Fibroblast of skin of right quadriceps (primary cell): ENCODE results near the gene HIVEP3.

Experiments used
- DNase-seq: peaks from one replicate; pipeline ENCODE4 v3.0.0-alpha.2; 2013

HIVEP3 gene

GRCh38 chr1:41920658-41921057 is 1.9 kb upstream of the HIVEP3 start:
- peak; percentile 46 for DNase-seq

DNA sequence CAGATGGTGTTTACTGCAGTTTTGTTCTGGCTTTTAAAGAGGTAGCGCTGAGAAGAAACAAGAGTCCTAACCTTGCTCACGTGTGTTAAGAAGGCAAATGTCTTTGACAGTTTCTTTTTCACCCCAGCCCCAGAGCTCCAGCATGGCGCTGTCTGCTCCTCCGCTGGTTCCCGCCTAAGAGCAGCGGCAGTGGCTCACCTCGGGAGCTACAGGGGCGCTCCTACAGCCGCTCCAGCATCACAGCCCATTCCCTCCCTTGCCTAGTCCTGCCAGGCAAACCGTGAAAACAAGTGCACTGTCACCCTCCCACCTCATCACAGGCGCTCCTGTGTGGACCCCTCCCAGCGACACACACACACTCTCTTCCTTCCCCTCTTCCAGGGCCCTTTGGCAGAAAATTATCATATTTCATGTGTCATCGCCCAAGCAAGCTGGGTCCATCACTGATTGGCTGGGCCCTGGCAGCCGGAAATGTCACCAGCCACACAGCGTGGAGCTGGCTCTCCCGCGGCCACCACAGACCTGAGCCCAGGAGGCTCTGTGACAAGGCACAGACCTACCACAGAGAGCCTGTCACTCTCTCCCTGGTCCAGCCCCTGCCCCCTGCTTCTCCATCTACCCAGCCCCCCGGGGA is 1.2 kb upstream of the HIVEP3 start:
- DNase-seq: peak; percentile 38

- no peak for DNase-seq
Measured at GRCh38 chr1:41919131-41919530, 409 bp upstream of the HIVEP3 start.

GRCh38 chr1:41917835-41918449 is 780 bp downstream of the HIVEP3 start:
- peak; percentile 37 for DNase-seq

- no peak for DNase-seq
Measured at GRCh38 chr1:41917076-41917475, 1.6 kb downstream of the HIVEP3 start.

DNA sequence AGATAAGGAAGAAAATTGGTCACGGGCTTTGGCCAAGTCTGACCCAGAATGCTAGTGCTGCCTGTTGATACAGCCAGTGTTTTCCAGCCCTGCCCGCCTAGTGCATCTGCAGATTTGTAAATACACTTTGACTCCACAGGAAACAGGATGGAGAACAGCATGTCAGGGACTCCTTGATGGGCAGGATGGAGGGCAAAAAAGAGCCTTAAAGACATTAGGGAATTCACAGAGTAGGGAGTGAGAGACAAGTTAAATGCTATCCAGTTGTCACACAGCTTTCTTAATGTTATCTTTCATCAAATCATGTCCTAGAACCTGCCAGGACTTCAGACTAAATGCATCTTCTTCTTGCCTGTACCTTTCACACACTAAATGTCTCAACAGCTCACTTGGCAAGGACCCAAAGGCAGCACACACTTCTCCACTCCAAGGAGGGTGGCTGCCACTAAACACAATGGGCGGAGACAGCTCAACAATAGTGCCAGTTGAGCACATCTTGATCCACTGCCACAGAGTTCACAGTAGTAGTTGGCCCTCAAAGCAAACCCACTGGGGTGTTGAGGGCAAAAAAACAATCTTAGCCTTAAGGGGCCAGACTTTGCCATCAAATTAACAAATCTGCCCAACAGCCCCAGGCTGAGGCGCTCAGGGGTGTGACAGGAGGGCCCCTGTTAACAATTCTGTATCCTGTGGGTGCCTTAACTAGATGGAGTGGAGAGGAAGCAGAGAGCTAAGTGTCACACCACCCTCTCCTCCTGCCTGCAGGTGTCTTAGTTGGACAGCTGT is 2.7 kb downstream of the HIVEP3 start:
- no peak for DNase-seq

- no peak for DNase-seq
Measured at GRCh38 chr1:41914516-41914915, 4.2 kb downstream of the HIVEP3 start.

GRCh38 chr1:41913014-41913413 is 5.7 kb downstream of the HIVEP3 start:
- no peak for DNase-seq

- no peak for DNase-seq
Measured at GRCh38 chr1:41908288-41908895, 10.3 kb downstream of the HIVEP3 start.

DNA sequence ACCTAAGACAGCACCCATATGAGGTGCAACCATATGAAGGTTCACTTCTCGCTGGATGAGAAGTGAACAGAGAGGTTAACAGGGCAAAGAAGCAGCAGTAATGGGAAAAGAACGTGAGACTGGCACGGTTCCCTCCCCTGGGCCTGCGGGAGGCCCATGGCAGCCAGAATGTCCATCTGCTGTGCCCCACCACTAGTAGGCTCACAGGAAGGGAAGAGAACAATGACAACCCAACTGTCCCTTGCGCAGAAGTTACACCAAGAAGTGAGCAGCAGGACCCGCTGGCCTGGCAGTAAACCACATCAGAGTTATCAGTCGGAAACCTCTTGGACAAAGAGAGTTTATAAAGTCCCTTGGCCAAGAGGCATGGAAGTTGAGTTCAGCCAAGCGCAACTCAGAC is 11.3 kb downstream of the HIVEP3 start:
- no peak for DNase-seq

GRCh38 chr1:41906943-41907342 is 11.8 kb downstream of the HIVEP3 start:
- DNase-seq: no peak

DNA sequence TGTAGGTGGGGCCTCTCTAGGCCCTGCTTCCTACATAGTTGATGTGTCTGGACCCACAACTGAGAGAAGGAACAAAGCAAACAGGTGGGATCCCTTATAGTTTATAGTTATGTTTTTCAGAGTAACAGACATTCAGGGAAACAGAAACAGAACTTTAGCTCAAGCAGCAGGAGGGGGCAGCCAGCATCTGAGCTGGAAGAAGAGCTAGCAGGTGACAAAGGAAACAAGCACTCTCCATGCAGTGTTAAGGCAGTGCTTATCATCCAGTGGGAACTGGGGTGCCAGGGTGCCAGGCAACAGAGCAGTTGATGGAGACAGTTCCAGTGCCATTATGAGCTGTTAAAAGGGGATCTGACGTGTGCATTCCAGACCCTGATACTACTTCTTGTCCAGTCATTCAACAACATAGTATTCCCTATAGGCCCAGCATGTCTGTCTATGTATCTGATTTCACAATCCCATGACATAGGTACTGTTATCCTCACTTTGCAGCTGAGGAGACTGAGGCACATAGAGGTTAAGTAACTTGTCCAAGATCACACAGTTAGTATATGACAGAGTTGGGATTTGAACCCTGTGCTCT is 13.5 kb downstream of the HIVEP3 start:
- DNase-seq: no peak

GRCh38 chr1:41902664-41903063 is 16.1 kb downstream of the HIVEP3 start:
- no peak for DNase-seq

DNA sequence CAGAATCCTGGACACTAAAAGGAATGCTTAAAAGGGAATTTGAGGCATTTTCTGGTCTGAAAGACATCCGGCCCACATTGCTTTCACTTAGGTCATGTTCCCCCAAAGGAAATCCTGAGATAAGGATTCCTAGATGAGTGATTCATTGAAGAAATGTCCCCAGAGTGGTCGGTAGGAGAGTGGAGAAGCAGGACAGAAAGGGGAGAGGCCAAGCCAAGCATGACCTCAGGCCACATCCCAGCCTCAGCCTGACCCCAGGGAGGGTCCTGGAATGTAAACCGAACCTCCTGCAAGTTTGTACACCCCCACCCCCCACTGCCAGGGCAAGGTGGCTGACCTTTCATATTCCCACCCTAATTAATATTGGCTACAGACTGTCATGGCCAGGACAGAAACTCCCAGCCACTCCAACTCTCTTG is 16.6 kb downstream of the HIVEP3 start:
- DNase-seq: peak; percentile 91

DNA sequence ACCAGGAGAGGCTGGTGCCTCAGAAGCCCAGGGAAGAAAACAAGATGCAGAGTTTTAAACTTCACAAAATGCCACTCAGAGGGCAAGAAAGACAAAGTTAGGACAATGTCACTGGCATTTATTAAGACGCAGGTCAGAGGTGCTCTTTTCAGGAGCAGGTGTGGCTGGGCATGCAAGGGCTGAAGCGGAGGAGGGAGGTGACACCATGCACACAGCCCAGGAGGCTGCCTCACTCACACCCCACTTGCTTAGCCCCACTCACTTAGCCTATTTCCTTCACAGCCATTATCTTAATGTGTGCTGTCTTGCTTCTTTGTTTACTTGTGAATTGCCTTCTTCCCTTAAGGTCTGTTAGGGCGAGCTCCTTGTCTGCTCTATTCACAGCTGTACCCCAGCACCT is 17.2 kb downstream of the HIVEP3 start:
- DNase-seq: no peak

DNA sequence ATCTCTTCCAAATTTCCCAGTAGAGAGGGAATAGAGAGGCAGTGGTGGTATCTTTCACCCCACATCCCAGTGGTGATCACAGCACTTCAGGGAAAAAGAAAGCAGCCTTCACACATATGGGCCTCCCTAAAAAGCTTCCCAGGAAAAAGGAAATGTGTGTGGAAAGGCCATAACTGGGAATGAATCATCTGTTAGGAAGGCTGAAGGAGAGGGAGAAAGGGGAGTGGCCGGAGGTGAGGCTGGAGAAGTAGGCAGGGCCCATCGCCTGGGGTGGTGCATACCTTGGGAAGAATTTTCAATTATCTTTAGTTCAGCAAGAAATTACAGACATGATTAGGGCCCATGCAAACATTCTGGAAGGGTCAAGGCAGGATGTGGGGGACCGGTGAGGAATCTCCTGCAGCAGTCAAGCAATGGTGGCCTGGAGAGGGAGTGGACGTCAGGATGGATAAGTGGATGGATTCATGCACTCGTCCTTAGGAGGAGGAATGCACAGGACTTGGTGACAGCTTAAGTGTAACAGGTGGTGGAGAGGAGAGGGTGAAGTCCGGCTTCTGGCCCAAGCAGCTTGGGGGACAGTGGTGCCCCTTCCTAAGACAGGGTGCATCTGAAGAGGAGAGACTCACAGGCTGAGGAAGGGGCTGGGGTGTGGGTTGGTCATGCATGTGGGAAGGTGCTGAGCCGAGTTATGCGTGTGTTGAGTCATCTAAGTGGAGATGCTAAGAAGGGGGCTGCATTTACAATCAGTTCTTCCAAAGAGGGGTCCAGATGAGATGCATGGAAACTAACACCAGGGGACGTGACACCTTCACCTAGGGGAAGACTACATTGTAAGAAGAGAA is 17.9 kb downstream of the HIVEP3 start:
- DNase-seq: peak; percentile 81

GRCh38 chr1:41898191-41898713 is 20.5 kb downstream of the HIVEP3 start:
- peak; percentile 80 for DNase-seq

GRCh38 chr1:41895552-41895951 is 23.2 kb downstream of the HIVEP3 start:
- no peak for DNase-seq

DNA sequence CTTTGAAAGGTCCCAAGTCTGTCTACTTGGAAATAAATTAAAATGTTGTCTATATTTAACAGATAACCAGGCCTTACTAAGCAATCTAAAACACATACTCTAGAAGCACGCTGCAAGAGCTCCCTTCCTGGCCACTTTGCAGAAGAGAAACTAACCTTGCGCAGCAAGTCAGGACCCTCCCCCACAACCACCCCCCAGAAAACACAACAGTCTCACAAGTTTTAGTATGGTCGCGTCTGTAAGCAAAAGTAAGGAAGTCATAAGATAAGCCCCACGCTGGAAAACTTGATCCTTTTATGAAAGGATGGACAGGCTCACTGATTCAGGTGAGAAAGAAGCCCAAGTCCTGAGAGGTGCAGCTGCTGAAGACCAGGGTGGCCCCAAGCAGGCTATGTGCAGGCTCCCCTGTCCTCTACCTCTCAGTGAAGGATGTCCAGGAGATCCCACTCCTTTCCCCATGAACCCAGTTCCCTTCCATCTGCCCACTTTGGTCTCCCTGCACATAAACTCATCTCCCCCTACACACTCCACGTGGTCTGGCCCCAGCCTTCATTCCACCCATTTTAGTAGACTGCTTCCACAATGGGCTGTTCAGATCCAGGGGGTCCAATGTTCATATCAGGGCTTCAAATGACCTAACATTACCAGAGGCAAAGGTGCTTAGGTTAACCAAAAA is 23.8 kb downstream of the HIVEP3 start:
- no peak for DNase-seq

- DNase-seq: no peak
Measured at GRCh38 chr1:41894101-41894807, 24.5 kb downstream of the HIVEP3 start.

DNA sequence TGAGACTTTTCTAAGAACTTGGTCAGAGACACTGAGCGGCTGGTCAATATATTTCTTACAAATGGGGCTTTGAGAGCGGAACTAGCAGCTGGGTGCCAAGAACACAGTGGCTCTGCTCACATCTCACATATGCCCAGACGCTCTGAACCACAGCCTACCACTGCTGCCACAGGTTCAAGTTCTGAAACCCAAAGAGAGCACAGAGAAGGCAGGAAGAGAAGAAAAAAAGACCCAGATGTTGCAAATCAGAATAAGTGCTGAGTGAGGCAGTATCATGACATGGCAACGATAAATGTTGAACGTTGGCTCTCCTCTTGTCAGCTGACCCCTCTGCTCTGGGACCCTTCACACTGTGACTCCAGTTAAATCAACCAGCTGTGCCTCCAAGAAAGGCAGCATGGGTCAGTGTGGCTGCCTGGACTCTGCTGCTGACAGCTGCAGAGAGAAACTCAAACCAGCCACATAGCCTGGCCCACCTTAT is 26.4 kb downstream of the HIVEP3 start:
- no peak for DNase-seq
